HepG2 (cell line): ENCODE measurements around the gene OR2B2. TPM values are rescaled to one million over a fixed set of nuclear protein-coding genes. Genes with fewer than 3 reads are reported as not detected.
A peak's percentile ranks its signal among the peaks of the same experiment; 100 is the strongest.

Experiments used
- DNMT3B ChIP-seq: conservative IDR thresholded peaks from 2 replicates; pipeline ENCODE4 v1.6.1; 2016; ENCODE audit warnings: missing biosample characterization, control low read depth
- HDAC1 ChIP-seq: sonication (generic); formaldehyde crosslinking; IDR thresholded peaks from 2 replicates; pipeline ENCODE4 v1.5.1; 2020; ENCODE audit warnings: mild to moderate bottlenecking, missing genetic modification reagents
- HNF4G ChIP-seq, 2 experiments: sonication (generic) in 1 of 2; formaldehyde crosslinking in 1 of 2; IDR thresholded peaks; 2 replicates each; pipeline versions ENCODE4 v1.4.0 to v1.6.1; 2011 to 2020; ENCODE audit warnings: borderline replicate concordance in 2 of 2, low read depth in 2 of 2, mild to moderate bottlenecking in 2 of 2, low read length in 1 of 2, missing genetic modification reagents in 1 of 2, moderate library complexity in 1 of 2
- HOXD1 ChIP-seq: sonication (generic); formaldehyde crosslinking; IDR thresholded peaks from 2 replicates; pipeline ENCODE4 v1.5.0; 2020; ENCODE audit warnings: missing genetic modification reagents
- IKZF1 ChIP-seq: fragments of 450-650 bp; IDR thresholded peaks from 2 replicates; pipeline ENCODE4 v1.7.1; 2016
- KLF12 ChIP-seq: sonication (generic); formaldehyde crosslinking; IDR thresholded peaks from 2 replicates; pipeline ENCODE4 v1.4.0; 2020; ENCODE audit warnings: missing genetic modification reagents, borderline replicate concordance
- MAF1 ChIP-seq: sonication (generic); formaldehyde crosslinking; IDR thresholded peaks from 2 replicates; pipeline ENCODE4 v1.5.0; 2020; ENCODE audit warnings: missing genetic modification reagents, borderline replicate concordance
- MIER2 ChIP-seq: IDR thresholded peaks from 2 replicates; pipeline ENCODE4 v1.6.1; 2016; ENCODE audit warnings: missing biosample characterization, missing genetic modification reagents
- REL ChIP-seq: sonication (generic); formaldehyde crosslinking; conservative IDR thresholded peaks from 2 replicates; pipeline ENCODE4 v1.8.0; 2022; ENCODE audit warnings: mild to moderate bottlenecking, missing genetic modification reagents, moderate library complexity
- SCMH1 ChIP-seq: sonication (generic); formaldehyde crosslinking; IDR thresholded peaks from 2 replicates; pipeline ENCODE4 v1.9.0; 2021; ENCODE audit warnings: missing genetic modification reagents, mild to moderate bottlenecking, borderline replicate concordance
- SRSF9 ChIP-seq: fragments of 200-400 bp; formaldehyde crosslinking; IDR thresholded peaks from 2 replicates; pipeline ENCODE4 v1.6.1; 2018; ENCODE audit warnings: borderline replicate concordance, mild to moderate bottlenecking, low read depth, low read length; ENCODE audit not compliant: insufficient read depth, poor library complexity, severe bottlenecking
- XBP1 ChIP-seq: sonication (generic); formaldehyde crosslinking; IDR thresholded peaks from 2 replicates; pipeline ENCODE4 v1.5.0; 2020; ENCODE audit warnings: missing genetic modification reagents
- XRCC5 ChIP-seq: fragments of 200-400 bp; formaldehyde crosslinking; optimal IDR thresholded peaks from 2 replicates; pipeline ENCODE3; 2017; ENCODE audit warnings: mild to moderate bottlenecking, low read length
- ZBTB38 ChIP-seq: sonication (generic); formaldehyde crosslinking; IDR thresholded peaks from 2 replicates; pipeline ENCODE4 v1.5.1; 2020; ENCODE audit warnings: mild to moderate bottlenecking, missing genetic modification reagents
- ZC3H13 ChIP-seq: sonication (generic); formaldehyde crosslinking; IDR thresholded peaks from 2 replicates; pipeline ENCODE4 v1.8.1; 2023; ENCODE audit warnings: mild to moderate bottlenecking, missing genetic modification reagents, moderate library complexity
- ZFYVE20 ChIP-seq: sonication (generic); formaldehyde crosslinking; IDR thresholded peaks from 2 replicates; pipeline ENCODE4 v1.8.0; 2023; ENCODE audit warnings: low read depth, mild to moderate bottlenecking, moderate library complexity, missing genetic modification reagents, borderline replicate concordance
- ZNF34 ChIP-seq: sonication (generic); formaldehyde crosslinking; IDR thresholded peaks from 2 replicates; pipeline ENCODE4 v1.4.0; 2020; ENCODE audit warnings: mild to moderate bottlenecking, missing genetic modification reagents, borderline replicate concordance
- ZNF367 ChIP-seq: sonication (generic); formaldehyde crosslinking; IDR thresholded peaks from 2 replicates; pipeline ENCODE4 v1.4.0; 2020; ENCODE audit warnings: missing genetic modification reagents, borderline replicate concordance
- ZNF558 ChIP-seq: sonication (generic); formaldehyde crosslinking; IDR thresholded peaks from 2 replicates; pipeline ENCODE4 v1.9.0; 2022; ENCODE audit warnings: mild to moderate bottlenecking, missing genetic modification reagents, borderline replicate concordance
- ZSCAN30 ChIP-seq: sonication (generic); formaldehyde crosslinking; IDR thresholded peaks from 2 replicates; pipeline ENCODE4 v1.5.0; 2020; ENCODE audit warnings: mild to moderate bottlenecking, missing genetic modification reagents
- polyA plus RNA-seq, 8 experiments: library from polyadenylated mRNA; depleted of rRNA in 3 of 8; stranded (reverse) in 7 of 8; unstranded in 1 of 8; fragments of >200 nt; fragmentation: Illumina TruSeq in 4 of 8; extraction: Trizol in 4 of 8; gene quantifications; 2 replicates each; pipeline versions ENCODE4 v1.2.1 to v1.2.3, GENCODE V29; 2011 to 2016; ENCODE audit warnings: low read depth in 4 of 8, missing spikeins in 1 of 8, mixed read lengths in 1 of 8; ENCODE audit not compliant: insufficient read depth in 1 of 8
- total RNA-seq, 5 experiments: library from RNA; depleted of rRNA; stranded (reverse); fragments of >200 nt; fragmentation: Illumina TruSeq; extraction: Trizol; gene quantifications; 2 replicates each; pipeline ENCODE4 v1.2.3, GENCODE V29; 2016; ENCODE audit warnings: low read depth in 1 of 5
- TF ChIP-seq, protein P1 (sequence below): sonication (generic); formaldehyde crosslinking; IDR thresholded peaks from 2 replicates; pipeline ENCODE4 v1.5.0; 2020; ENCODE audit warnings: missing genetic modification reagents, mild to moderate bottlenecking, borderline replicate concordance
- TF ChIP-seq, protein P2 (sequence below): sonication (generic); formaldehyde crosslinking; IDR thresholded peaks from 2 replicates; pipeline ENCODE4 v1.4.0; 2020; ENCODE audit warnings: mild to moderate bottlenecking, low read depth, missing genetic modification reagents
- TF ChIP-seq, protein P3 (sequence below): IDR thresholded peaks from 2 replicates; pipeline ENCODE4 v1.6.1; 2016; ENCODE audit warnings: low read depth, control low read depth
- TF ChIP-seq, protein P4 (sequence below): IDR thresholded peaks from 2 replicates; pipeline ENCODE4 v1.6.1; 2018; ENCODE audit warnings: missing genetic modification reagents
- TF ChIP-seq, protein P5 (sequence below): sonication (generic); formaldehyde crosslinking; IDR thresholded peaks from 2 replicates; pipeline ENCODE4 v1.5.1; 2020; ENCODE audit warnings: missing genetic modification reagents, mild to moderate bottlenecking, borderline replicate concordance

Gene OR2B2
- total and polyA plus RNA-seq, 2 of the 13 experiments (the other 11 are each of a cell fraction or from before 2014, with no cell fraction given) = not detected

DNA sequence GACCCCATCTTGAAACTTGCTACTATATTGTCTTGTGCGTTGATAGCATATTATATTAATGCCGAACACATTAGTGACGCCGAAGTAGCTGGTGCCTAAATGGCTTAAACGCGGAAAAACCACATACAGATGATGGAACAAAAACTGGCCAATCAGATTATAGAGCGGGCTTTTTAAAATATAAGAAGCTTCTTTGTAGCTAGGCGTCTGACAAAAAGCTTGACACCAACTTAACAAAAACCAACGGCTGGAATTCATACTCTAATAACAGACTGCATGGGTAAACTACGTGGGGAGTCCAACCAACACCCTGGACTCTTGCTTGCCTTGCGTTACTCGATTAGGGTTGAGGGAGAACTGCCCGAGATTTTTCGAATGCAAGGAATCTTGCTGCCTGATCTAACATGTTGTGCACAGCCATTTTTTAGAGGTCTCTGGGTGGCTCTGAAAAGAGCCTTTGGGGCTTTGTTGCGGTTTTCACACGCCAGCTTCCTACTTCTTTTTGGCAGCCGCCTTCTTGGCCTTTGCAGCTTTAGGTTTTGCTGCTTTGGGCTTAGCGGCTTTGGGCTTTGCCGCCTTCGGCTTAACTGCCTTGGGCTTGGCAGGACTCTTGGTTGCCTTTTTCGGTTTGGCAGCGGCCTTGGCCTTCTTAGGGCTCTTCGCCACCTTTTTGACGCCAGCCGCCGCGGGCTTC lies 45.7 kb downstream of the OR2B2 start (continued):
- TF ChIP-seq, protein P1, sequence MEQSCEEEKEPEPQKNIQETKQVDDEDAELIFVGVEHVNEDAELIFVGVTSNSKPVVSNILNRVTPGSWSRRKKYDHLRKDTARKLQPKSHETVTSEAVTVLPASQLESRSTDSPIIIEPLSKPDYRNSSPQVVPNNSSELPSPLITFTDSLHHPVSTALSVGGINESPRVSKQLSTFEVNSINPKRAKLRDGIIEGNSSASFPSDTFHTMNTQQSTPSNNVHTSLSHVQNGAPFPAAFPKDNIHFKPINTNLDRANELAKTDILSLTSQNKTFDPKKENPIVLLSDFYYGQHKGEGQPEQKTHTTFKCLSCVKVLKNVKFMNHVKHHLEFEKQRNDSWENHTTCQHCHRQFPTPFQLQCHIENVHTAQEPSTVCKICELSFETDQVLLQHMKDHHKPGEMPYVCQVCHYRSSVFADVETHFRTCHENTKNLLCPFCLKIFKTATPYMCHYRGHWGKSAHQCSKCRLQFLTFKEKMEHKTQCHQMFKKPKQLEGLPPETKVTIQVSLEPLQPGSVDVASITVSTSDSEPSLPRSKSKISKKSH = no peak
- TF ChIP-seq, protein P2, sequence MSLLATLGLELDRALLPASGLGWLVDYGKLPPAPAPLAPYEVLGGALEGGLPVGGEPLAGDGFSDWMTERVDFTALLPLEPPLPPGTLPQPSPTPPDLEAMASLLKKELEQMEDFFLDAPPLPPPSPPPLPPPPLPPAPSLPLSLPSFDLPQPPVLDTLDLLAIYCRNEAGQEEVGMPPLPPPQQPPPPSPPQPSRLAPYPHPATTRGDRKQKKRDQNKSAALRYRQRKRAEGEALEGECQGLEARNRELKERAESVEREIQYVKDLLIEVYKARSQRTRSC (CRISPR knock-in tag) = no peak
- no peak for TF ChIP-seq SRSF9
- no peak for TF ChIP-seq ZNF558 (CRISPR knock-in tag)
- TF ChIP-seq REL = no peak
- TF ChIP-seq MAF1 = no peak
- no peak for TF ChIP-seq KLF12 (CRISPR knock-in tag)
- TF ChIP-seq ZBTB38 (CRISPR knock-in tag) = no peak
- no peak for TF ChIP-seq ZSCAN30 (CRISPR knock-in tag)
- TF ChIP-seq ZFYVE20 (CRISPR knock-in tag) = no peak
- TF ChIP-seq, protein P3, sequence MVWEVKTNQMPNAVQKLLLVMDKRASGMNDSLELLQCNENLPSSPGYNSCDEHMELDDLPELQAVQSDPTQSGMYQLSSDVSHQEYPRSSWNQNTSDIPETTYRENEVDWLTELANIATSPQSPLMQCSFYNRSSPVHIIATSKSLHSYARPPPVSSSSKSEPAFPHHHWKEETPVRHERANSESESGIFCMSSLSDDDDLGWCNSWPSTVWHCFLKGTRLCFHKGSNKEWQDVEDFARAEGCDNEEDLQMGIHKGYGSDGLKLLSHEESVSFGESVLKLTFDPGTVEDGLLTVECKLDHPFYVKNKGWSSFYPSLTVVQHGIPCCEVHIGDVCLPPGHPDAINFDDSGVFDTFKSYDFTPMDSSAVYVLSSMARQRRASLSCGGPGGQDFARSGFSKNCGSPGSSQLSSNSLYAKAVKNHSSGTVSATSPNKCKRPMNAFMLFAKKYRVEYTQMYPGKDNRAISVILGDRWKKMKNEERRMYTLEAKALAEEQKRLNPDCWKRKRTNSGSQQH (CRISPR knock-in tag) = no peak
- no peak for TF ChIP-seq DNMT3B
- TF ChIP-seq HNF4G (IDR thresholded peaks at IDR 0.05; ENCODE audit: borderline replicate concordance, low read depth, low read length) = no peak
- TF ChIP-seq HNF4G (CRISPR knock-in tag; IDR thresholded peaks at IDR 0.05; ENCODE audit: borderline replicate concordance, low read depth) = no peak
- TF ChIP-seq IKZF1 = no peak
- TF ChIP-seq HDAC1 (CRISPR knock-in tag) = 0 out of 2 replicates have a peak, but pooled peaks have one; percentile 31
- no peak for TF ChIP-seq SCMH1 (CRISPR knock-in tag)
- TF ChIP-seq XRCC5 = no peak
- TF ChIP-seq ZC3H13 (CRISPR knock-in tag) = no peak
- no peak for TF ChIP-seq ZNF34 (CRISPR knock-in tag)
- TF ChIP-seq, protein P4, sequence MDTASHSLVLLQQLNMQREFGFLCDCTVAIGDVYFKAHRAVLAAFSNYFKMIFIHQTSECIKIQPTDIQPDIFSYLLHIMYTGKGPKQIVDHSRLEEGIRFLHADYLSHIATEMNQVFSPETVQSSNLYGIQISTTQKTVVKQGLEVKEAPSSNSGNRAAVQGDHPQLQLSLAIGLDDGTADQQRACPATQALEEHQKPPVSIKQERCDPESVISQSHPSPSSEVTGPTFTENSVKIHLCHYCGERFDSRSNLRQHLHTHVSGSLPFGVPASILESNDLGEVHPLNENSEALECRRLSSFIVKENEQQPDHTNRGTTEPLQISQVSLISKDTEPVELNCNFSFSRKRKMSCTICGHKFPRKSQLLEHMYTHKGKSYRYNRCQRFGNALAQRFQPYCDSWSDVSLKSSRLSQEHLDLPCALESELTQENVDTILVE (CRISPR knock-in tag) = no peak
- TF ChIP-seq HOXD1 (CRISPR knock-in tag) = no peak
- no peak for TF ChIP-seq XBP1
- TF ChIP-seq, protein P5, sequence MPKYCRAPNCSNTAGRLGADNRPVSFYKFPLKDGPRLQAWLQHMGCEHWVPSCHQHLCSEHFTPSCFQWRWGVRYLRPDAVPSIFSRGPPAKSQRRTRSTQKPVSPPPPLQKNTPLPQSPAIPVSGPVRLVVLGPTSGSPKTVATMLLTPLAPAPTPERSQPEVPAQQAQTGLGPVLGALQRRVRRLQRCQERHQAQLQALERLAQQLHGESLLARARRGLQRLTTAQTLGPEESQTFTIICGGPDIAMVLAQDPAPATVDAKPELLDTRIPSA (CRISPR knock-in tag) = no peak
- no peak for TF ChIP-seq ZNF367 (CRISPR knock-in tag)
- TF ChIP-seq MIER2 (CRISPR knock-in tag) = no peak
